ENCODE results near the gene MAGI1. TPM values are rescaled to one million over a fixed set of nuclear protein-coding genes. Genes with fewer than 3 reads are reported as not detected.

Gene MAGI1
- total RNA-seq, 1 donor from 2014 or later, result 47.1 TPM

DNA sequence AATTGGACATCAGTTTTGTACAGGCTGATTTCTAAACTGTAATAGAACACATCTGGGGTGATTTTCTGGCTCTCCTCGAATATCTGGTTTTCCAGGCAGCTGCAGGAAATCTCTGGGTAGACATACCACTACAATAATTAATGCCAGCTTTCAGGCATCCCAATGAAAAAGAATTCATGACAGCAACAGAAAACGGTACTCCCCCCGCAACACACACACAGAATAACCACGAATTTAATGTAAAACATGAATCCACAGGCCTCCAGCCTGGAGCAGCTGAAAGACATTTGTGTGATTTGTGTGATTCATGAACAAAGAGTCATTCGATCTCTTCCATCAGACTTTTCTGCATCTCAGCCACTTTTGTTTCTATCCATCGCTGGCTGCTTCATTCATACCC, 262.2 kb downstream of the MAGI1 start:
- Histone ChIP-seq H3K4me3 (no peak overlapping the region), H3K36me3 (no peaks in the 10 kb centered on the region), H3K27ac (no peak overlapping the region), H3K27me3 (no peaks in the 10 kb centered on the region), H3K4me1 (no peaks in the 10 kb centered on the region), H3K9me3 (no peaks in the 10 kb centered on the region)
- TF ChIP-seq POLR2AphosphoS5 (IDR thresholded peaks at IDR 0.05; ENCODE audit: insufficient read depth in 1 of 2, low read depth in 1 of 2), result no peak
- no peak for TF ChIP-seq POLR2A (IDR thresholded peaks at IDR 0.05)
- TF ChIP-seq, protein P1, sequence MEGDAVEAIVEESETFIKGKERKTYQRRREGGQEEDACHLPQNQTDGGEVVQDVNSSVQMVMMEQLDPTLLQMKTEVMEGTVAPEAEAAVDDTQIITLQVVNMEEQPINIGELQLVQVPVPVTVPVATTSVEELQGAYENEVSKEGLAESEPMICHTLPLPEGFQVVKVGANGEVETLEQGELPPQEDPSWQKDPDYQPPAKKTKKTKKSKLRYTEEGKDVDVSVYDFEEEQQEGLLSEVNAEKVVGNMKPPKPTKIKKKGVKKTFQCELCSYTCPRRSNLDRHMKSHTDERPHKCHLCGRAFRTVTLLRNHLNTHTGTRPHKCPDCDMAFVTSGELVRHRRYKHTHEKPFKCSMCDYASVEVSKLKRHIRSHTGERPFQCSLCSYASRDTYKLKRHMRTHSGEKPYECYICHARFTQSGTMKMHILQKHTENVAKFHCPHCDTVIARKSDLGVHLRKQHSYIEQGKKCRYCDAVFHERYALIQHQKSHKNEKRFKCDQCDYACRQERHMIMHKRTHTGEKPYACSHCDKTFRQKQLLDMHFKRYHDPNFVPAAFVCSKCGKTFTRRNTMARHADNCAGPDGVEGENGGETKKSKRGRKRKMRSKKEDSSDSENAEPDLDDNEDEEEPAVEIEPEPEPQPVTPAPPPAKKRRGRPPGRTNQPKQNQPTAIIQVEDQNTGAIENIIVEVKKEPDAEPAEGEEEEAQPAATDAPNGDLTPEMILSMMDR (IDR thresholded peaks at IDR 0.05), result no peak
- no peak for DNase-seq (ENCODE audit: extremely low spot score in 2 of 2)
- intact Hi-C loops (cut with DNase I), result no loop called here

DNA sequence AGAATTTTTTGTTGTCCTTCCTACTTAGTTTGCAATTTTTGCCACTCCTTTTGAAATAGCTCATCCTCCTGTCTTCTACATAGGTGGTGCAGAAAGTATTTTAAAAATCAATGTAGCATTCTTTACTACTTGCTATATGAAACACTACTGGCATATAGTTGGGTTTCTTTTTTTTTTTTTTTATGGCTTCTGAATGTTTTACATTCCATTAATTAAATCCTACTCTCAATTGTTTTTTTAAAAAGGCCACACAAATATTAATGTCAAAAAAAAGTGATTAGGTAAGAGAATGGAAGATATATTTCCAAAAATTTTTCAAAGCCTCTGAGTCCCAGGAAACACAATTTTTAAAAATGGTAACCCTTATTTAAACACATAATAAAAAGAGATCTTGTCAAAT, 262.6 kb downstream of the MAGI1 start:
- no peaks in the 10 kb centered on the region for H3K27me3 ChIP-seq
- no peak overlapping the region for H3K27ac ChIP-seq
- no peaks in the 10 kb centered on the region for H3K4me1 ChIP-seq
- no peak for DNase-seq (ENCODE audit: extremely low spot score in 2 of 2)
- no peak overlapping the region for H3K4me3 ChIP-seq
- intact Hi-C loops (cut with DNase I), result no loop called here
- no peaks in the 10 kb centered on the region for H3K9me3 ChIP-seq
- TF ChIP-seq POLR2A (IDR thresholded peaks at IDR 0.05), result no peak
- TF ChIP-seq, protein P1 (IDR thresholded peaks at IDR 0.05), result no peak
- TF ChIP-seq POLR2AphosphoS5 (IDR thresholded peaks at IDR 0.05; ENCODE audit: insufficient read depth in 1 of 2, low read depth in 1 of 2), result no peak
- no peaks in the 10 kb centered on the region for H3K36me3 ChIP-seq

DNA sequence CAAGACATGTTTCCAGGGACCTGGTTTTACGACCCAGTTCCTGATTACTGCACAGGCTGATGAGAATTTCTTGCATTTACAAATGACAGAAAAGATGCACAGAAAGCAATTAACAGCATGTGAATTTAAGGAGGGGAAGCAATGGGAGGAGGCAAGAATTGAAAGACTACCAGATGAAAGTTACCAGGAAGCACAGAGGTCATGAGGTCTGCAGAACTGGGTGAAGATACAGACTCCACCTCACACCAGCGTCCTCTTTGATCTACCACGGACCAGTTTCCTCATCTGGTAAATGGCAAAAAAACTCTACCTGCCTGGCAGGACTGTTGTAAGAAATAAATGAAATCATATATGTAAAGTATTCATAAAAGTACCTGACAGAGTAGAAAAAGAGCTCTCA, 266.0 kb downstream of the MAGI1 start:
- Histone ChIP-seq H3K4me3 (no peak overlapping the region), H3K36me3 (no peaks in the 10 kb centered on the region), H3K27ac (no peak overlapping the region), H3K27me3 (no peaks in the 10 kb centered on the region), H3K4me1 (no peaks in the 10 kb centered on the region), H3K9me3 (no peaks in the 10 kb centered on the region)
- DNase-seq (ENCODE audit: extremely low spot score in 2 of 2), result no peak
- intact Hi-C loops (cut with DNase I), result no loop called here
- TF ChIP-seq POLR2AphosphoS5 (IDR thresholded peaks at IDR 0.05; ENCODE audit: insufficient read depth in 1 of 2, low read depth in 1 of 2) (no peak), POLR2A (IDR thresholded peaks at IDR 0.05) (no peak)
- TF ChIP-seq, protein P1 (IDR thresholded peaks at IDR 0.05), result no peak

DNA sequence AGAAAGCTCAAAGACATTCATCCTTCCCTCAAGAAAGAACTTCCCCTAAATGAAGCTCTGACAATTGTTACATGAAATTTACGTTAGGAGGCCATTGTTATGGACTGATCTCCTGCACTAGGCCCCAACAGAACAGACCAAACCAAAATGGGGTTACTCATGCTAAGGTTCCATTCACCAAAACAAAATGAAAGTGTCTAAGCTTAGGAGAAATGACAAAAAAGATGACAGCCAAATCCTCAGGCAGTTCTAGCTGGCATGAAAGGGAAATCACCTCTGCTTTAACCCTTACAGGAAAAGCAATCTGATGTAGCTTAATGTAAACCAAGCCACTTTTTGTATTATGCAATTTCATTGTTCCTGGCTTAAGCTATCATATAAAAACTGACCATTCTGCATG, 271.2 kb downstream of the MAGI1 start:
- no peak for DNase-seq (ENCODE audit: extremely low spot score in 2 of 2)
- TF ChIP-seq, protein P1 (IDR thresholded peaks at IDR 0.05), result no peak
- no peak for TF ChIP-seq POLR2A (IDR thresholded peaks at IDR 0.05)
- TF ChIP-seq POLR2AphosphoS5 (IDR thresholded peaks at IDR 0.05; ENCODE audit: insufficient read depth in 1 of 2, low read depth in 1 of 2), result no peak
- no peaks in the 10 kb centered on the region for H3K4me1 ChIP-seq
- H3K27ac ChIP-seq, result no peak overlapping the region
- H3K36me3 ChIP-seq, result no peaks in the 10 kb centered on the region
- intact Hi-C loops (cut with DNase I), result no loop called here
- no peaks in the 10 kb centered on the region for H3K9me3 ChIP-seq
- H3K27me3 ChIP-seq, result no peaks in the 10 kb centered on the region
- H3K4me3 ChIP-seq, result no peak overlapping the region

DNA sequence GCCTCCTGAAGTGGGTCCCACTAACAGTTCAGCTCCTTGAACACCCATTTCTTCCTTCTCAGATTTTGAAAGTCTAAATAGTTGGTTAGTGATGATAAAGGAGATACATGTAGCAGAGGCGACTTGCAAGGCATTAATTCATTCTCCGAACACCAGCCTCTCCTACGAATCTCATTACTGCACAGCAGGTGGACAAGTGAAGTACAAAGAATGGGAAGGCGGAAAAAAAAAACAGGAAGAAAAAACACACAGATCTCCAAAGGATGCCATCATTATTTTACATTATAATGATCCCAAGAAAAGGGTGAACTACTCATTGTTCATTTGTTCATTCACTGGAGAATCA, 276.5 kb downstream of the MAGI1 start:
- H3K36me3 ChIP-seq, result no peaks in the 10 kb centered on the region
- H3K27me3 ChIP-seq, result no peaks in the 10 kb centered on the region
- DNase-seq (ENCODE audit: extremely low spot score in 2 of 2), result no peak
- H3K4me3 ChIP-seq, result no peak overlapping the region
- TF ChIP-seq POLR2A (IDR thresholded peaks at IDR 0.05), result no peak
- TF ChIP-seq, protein P1 (IDR thresholded peaks at IDR 0.05), result no peak
- TF ChIP-seq POLR2AphosphoS5 (IDR thresholded peaks at IDR 0.05; ENCODE audit: insufficient read depth in 1 of 2, low read depth in 1 of 2), result no peak
- no peak overlapping the region for H3K27ac ChIP-seq
- H3K4me1 ChIP-seq, result no peaks in the 10 kb centered on the region
- intact Hi-C loops (cut with DNase I), result no loop called here
- no peaks in the 10 kb centered on the region for H3K9me3 ChIP-seq

Measured in vagina (tissue), 2 donors.